NCI-H524 (cell line): ENCODE data around the gene NUP54.

Experiments
- DNase-seq, 2 experiments: peaks; one replicate each; lab custom pipeline; 2025; lab: John Stamatoyannopoulos, UW

NUP54 gene

DNA sequence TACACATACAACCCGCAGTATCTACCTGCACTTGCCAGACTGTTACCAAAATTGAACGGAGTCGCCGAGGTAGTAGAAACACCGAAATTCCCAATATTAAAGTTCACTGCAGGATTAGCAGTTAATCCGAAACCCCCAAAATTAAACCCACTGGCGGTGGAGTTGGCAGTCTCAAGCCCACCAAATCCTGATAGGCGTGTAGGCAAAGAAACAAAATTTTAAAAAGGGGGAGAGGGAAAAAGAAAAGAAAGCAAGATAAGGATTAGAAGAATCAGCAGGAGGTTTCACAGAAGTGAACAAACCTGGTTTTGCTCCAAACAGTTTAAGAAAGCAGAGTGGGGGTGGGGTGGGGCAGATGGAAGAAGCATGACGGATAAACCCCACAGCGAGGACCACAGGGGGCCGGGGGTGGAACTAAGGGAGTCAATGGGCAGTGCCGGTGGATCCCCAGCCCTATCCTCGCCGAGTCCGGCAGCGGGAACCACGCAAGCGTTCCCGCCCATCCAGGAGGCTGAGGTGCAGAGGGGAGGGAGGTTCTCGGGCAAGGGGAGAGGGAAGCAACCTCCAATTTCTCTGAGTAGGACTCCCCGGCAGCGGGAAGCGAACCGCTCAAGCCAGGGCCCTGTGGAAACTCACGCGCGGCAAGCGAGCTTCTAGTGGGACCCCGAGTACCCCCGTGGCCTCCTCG, 599 bp downstream of the NUP54 start:
- DNase-seq = peak; percentile 66 to 67

DNA sequence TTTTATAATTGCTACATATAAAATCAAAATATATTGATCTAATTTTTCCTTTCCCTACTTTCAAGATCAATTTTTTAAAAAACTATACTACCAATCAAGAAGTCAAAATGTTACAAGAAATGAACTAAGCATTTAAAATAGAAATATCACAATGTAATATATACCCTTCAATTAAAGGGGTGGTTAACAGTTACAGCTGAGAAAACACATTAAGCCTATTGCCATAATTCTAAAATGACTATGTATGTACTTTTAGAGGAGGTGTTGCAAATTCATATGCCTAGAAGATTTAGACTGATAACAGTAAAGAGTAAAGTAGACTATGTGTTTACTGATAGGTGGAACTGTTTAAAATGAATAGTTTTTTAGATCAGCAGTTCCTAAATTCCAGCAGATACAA, 3.7 kb downstream of the NUP54 start:
- DNase-seq = no peak

DNA sequence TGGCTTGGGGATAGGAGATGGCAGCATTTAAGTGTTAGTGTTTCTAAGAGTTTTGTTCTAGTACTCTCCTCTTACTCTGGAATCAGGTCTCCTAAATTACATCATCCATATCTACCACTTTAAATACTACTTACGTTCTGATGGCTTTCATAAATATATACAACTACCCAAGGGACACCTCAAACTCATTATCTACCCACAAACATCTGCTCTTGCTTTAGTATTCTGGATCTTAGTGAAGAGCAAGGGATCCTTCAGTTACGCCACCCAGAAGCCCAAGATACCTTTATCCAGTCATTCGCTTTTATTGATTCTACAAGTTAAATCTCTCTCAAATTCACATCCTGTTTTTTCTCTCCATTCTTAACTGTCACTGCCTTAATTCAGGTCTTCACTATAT, 7.0 kb downstream of the NUP54 start:
- DNase-seq = no peak

DNA sequence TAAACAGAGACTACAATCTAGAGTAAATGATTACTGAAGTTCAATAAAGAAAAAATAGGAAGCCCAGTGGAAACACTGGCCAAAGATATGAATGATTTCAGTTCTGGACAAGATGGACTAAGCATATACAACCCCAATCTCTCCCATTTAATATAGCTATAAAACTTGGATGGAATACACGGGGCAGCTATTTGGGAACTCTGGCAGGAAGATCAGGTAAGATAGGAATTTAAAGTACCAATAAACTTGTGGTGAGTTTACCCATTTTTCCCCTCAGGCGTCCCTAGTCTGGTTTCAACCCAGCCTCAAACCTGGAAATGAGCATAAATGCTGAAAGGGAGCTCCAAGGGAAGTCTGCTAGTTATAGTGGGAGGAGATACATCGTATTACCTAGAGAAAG, 20.4 kb downstream of the NUP54 start:
- DNase-seq = no peak

DNA sequence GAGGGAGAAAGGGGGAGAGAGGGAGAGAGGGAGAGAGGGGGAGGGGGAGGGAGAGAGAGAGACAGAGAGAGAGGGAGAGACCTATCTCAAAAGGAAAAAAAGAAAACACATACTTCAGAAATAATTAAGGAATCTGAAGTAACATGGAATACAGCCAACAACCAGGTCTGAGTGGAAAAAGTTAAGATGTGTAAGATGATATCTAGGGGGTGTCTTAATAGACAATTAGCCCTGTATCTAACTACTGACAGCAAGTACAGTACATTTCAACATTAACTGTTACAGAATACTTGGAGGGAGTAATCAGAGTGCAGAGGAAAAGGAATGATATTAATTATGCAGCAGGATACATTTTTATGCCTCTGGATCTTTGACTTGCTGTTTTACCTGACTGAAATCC, 22.4 kb downstream of the NUP54 start:
- DNase-seq = no peak

DNA sequence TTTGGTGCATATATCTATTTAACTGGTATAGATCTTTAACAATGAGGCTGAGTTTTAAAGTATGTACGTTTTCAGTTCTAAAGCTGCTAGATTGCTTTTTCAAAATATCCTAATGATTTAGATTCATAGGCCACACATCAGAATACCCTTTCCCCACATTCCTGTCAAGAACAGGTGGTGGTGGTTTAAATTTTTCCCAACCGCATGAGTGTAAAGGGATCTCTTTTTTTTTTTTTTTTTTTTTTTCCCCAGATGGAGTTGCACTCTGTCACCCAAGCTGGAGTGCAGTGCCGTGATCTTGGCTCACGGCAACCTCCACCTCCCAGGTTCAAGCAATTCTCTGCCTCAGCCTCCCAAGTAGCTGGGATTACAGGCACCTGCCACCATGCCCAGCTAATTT, 28.0 kb downstream of the NUP54 start:
- DNase-seq = no peak

DNA sequence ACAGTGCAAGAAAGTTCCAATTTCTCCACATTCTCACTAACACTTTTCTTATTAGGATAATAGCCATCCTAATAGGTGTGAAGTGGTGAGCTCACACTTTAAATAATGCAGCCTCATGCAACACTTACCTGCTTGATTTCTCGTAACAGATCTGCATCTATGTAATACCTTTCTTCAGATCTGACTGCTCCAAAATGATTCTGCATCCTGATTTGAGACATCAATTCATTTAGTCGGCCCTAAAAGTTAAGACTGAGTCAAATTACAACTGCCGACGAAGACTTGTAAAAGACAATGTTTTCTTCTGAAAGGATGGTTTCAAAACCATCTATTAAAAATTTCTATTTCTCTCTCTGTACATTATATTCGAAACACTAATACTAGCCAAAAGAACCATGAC, 30.7 kb downstream of the NUP54 start:
- DNase-seq = no peak

DNA sequence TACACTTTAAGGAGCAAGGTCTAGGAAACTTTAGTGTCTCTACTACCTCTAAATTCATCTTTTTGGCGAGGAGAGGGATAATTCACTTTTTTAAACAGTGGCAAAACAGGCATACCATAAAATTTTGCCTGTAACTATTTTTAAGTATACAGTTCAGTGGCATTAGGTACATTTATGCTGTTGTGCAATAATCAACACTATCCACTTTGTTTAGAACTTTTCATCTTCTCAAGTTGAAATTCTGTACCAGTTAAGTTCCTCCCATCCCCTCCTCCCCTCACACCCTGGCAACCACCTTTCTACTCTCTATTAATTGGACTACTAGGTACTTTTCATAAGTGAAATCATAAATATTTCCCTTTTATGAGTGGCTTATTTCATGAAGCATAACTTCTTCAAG, 31.4 kb downstream of the NUP54 start:
- no peak for DNase-seq

DNA sequence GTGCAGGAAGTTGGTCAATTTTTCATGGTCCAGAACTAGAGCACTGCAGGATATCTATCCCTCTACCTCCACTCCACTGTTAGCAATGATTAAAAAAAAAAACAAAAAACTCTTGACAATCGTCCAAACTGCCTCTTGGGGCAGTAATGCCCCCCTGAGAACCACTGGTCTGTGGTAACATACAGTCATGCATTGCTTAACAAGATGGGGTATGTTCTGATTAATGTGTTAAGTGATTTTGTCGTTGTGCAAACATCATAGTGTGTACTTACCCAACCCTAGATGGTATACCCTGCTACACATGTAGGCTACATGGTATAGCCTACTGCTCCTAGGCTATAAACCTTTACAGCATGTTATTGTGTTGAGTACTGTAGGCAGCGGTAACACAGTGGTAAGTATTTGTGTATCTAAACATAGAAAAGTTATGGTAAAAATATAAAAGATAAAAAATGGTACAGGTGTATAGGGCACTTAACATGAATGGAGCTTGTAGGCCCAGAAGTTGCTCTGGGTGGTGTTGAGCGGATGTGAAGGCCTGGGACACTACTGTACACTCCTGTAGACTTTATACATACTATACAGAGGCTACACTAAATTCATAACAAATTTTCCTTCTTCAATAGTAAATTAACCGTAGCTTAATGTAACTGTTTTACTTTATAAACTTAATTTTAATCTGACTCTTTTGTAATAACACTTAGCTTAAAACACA, 39.6 kb downstream of the NUP54 start:
- DNase-seq = peak in 1 of 2 experiments; percentile 3

DNA sequence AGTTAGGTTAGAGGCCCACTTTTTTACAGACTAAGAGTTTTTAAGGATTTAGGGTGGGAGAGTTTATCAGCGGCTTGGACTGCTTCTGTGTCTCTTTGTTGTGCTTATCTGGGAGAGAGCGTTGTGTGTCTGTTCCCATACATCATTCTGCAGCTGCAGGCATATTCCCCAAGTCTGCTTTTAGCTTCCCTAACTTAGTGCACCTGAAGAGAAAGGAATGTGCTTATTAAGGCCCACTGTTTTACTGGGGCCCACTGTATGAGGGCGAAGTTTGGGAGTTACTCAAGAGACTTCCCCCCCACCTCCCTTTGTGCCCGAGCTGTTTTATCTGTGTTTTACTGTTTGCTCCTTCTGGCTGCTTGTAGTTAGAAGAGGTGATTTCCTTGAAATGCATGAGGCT, 41.8 kb downstream of the NUP54 start:
- DNase-seq = no peak

DNA sequence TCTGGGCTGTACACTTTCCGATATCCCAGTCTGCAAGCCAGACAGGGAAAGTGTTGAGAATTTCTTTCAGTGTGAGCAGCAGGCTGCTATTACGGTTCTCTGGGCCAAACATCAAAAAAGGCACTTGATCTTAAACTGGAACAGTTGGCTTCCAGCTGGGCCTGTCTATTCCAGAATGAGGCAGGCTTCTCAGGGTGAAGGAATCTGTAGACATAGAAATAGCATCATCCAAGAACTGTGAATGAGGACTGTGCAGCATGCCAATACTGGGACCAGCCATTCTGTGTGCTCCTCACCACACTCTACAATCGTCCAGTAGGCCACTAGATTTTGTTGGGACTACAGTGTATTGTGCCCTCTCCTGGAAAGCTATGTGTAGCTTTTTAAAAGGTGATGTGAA, 42.5 kb downstream of the NUP54 start:
- DNase-seq = no peak

DNA sequence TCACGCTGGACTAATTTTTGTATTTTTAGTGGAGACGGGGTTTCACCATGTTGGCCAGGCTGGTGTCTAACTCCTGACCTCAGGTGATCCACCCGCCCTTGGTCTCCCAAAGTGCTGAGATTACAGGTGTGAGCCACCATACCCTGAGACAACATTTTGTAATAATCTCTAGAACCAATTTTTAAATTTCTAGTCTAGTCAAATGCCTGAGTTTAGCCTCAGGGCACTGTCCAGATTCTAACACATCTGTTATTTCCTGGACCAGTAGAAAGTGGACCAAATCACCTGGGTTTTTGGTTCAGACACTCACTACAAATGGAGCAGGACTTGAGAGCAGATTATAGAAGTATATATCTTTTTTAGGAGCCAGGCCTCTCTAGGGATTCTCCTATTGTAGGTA, 52.1 kb downstream of the NUP54 start:
- no peak for DNase-seq

DNA sequence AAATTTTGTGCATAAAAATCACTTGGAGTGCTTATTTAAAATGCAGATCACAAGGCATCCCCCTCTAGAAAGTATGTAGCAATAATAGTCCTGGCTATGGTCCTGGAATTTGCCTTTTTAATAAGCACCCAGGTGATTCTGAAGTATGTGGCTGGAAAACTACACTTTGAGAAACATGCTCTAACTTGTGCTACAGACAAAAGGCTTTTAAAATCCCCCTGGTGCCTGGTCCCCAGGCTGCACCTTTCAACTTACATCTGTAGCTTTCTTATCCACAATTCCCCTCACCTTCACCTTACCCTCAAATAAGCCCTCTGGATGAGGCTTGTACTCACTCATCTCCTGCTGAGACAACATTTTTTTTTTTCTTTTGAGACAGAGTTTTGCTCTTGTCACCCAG, 52.6 kb downstream of the NUP54 start:
- DNase-seq = no peak

DNA sequence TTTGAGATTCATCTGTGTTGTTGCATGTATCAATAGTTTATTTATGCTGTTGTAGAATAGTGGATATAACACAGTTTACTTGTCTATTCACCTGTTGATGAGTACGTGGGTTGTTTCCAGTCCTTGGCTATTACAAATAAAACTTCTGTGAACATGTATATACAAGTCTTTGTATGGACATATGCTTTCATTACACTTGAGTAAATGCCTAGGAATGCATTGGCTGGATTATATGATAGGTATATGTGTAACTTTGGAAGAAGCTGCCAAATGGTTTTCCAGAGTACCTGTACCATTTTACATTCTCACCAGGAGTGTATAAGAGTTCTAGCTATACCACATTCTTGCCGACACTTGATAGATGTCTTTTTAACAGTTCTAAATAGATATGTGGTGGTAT, 57.1 kb downstream of the NUP54 start:
- no peak for DNase-seq

DNA sequence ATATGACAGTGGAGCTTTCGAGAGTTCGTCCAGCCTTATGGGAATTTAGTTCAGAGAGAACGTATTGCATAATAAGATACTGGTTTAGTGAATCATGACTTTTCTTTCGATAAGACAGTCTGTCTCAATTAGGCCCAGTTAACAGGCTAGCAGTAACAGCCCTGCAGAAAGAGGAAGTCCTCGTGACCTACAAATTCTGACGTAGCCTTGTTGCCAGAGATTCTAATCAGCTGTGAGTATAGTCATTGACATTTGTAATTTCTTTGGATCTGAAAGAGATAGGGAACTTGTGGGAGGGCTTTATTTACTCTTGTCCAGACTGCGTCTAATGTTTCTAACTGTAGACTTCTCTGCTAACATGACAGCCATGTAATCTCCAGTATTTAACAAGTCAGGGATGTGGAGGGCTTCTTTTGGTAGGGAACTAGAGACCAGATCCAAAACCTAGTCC, 57.9 kb downstream of the NUP54 start:
- no peak for DNase-seq

DNA sequence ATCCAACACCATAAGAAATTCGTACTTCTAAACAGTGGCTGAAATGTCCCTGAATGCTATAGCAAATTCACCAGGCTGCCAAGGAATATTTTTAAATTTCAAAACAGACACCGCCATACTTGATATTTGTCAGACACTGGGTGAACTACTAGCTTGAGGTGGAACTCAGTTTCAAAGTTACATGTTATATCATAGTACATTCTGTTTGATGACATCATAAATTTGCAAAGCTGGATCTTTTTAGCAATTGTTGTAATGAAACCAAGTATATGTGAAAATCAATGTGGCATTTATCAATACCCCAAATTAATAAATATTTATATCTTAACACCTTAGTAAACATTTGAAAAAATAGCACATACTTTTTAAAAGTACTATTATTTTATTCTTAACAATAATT, 59.5 kb downstream of the NUP54 start:
- DNase-seq = no peak

DNA sequence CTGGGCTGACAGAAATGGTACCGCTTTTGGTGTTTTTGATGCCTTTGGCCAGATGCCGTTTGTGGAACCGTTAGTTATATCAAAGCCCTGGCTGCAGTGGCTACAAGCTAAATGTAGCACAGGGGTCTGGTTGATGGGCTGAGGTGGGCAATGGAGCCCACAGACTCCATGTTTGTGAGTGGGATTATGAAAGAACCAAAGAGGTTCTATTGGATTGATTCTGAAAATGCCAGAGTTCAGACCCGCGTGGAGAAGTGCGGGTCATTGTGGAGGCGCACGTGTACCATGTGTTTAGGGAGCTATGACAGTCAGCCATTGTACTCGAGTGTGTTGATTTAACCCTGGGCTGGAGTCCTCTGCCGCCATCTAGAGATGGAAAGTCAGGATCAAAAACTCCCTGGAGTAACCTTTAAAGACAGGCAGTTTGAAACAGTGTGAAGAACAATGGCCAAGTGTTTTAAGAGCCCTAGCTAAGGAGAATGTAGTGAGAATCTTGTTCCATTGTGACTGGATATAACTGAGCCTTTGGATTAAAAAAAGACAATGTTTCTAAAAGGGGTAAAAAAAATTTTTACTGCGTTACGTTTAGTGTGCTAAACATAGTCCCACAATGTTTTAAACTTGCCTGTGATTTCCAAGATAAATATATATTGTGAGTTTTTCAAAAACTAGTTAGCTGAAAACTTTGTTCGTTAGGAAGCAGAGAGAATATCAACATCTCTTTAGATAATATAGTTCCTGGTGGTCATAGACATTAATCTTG, 61.0 kb downstream of the NUP54 start:
- DNase-seq = peak in 1 of 2 experiments; percentile 61

DNA sequence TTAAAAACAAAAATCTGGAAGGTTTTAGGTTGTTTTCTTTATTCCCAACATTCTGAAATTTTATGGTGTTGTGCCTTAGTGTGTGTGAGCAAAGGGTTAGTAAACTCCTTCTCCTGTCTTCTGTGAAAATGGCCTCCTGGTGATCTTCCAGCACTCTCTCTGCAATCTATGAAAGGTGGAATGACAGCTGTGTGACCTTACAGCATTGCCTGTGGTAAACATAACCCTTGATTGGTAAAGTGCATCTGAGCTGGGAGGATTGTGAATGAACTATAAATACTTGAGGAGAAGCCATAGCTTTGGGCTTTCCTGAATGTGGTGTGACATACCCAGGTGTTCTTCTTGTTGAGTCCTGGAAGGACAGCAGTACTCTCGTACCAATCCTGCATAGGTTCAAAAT, 63.7 kb downstream of the NUP54 start:
- no peak for DNase-seq

DNA sequence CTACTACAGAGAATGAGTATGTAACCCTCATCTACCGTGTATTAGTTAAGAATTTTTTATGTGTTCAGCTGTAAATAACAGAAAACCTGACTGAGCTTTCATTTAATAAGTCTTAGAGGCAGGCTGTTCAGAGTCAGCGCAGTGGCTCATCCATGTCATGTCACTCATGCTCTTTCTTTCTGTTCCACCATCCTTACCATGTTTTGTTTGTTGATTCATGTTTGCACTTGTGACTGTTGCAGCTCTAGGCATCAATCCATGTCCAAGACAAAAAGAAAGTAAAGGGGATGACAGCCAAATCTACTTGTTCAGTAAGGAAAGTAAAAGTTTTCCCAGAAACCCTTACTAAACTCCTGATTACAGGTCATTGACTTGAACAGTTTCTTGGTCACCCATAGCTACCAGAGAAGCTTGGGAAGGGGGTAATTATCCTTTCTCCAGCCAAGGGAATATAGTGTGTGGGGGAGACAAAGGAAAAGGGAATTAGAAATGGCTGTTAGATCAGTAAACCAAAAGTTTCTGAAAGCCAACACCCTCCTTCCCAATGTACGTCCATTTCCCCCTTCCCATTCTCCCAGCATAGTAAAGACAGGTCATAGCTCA, 64.7 kb downstream of the NUP54 start:
- DNase-seq = no peak

DNA sequence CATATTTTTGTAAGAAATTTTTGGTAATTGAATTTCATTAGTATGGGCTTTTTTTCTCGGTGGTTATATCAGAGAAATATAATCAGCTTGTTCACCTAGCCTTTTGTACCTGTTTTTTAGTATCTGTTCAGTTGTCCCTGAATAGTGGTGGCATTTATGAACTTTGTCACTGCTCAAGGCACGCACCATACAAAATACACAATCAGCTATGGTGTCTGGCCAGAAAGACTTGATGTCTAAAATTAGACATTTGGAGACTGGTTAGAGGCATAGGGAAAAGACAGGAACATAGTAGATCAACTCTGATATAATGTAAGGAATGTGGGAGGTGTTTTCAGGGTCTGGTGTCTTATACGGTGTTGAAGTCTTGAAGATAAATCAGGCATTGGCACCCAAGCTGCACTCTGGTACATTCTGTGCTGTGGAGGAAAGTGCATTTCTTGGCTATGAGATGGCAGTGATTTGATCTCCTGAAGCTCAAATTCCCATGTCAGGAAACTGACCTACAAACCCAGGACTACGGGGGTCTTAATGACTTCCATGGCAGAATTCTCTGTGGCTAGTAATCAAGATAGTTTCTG, 70.1 kb downstream of the NUP54 start:
- DNase-seq = no peak

DNA sequence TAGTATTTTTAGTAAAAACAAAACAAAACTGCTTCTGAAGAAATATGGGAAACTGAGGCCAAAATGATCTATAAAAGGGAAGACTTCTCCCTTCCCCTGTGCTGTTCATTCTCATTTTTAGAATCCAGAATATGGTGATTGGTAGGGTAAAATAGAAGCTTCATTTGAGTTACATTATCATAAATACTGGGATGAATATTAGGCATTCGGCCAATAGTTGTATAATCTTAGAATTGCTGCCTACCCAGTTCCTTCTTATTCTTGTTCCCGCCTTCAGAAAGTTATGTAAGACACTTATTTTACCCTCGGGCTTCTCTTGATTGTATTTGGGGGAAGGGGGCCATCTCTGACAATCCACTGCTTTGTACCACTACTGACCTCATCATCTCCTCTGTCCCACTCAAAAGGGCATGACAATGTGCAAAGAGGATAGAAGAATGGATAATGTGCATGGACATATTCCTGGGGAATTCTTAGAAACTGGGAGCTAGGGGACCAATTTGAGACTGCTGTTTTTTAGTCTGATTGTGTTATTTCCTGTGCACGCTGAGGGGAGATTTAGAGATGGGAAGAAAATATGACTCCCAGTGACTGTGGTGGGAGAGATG, 73.1 kb downstream of the NUP54 start:
- no peak for DNase-seq

DNA sequence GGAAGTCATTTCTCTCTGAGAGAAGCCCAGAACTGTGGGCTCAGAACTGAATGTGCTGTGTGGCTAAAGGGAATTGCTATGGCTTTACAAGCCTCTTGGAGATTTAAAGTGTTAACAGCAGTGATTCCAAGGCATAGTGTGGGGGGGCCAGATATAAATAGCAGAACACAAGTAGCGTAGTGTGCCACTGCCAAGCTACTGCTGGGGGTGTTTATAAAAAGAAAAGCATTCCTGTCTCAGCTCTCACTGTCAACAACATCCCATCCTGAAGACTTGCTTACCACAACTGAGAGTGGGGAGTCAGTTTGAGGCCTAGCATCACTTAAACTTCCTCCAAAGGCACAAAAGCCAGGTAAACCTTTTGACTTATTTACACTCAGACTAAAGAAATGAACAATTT, 73.7 kb downstream of the NUP54 start, which contains the start of gene ART3:
Gene ART3 (plus strand): TSS at position 242 of the 400 bp plus-strand sequence. CDS start 1,181 bp downstream, outside the sequence.
- DNase-seq = no peak
